CD14-positive monocyte (primary cell): Measurements from ENCODE around the gene UBE2QL1. TPM values are rescaled to one million over a fixed set of nuclear protein-coding genes. Genes with fewer than 3 reads are reported as not detected.
A peak's percentile ranks its signal among the peaks of the same experiment; 100 is the strongest.

ENCODE experiments used
- DNase-seq, 3 donors: peaks; one replicate each; pipeline ENCODE4 v3.0.0-alpha.2; 2011 to 2022
- H2AFZ ChIP-seq: 2 replicates; pipeline ENCODE4 v1.6.0; 2012; ENCODE audit warnings: mild to moderate bottlenecking, low read depth, low read length, inconsistent platforms; ENCODE audit not compliant: insufficient read depth, poor library complexity, severe bottlenecking
- H3K27ac ChIP-seq, 2 donors: 1 replicate in 1 of 2; 2 replicates in 1 of 2; pipeline ENCODE4 v1.5.1; 2012 to 2013; ENCODE audit warnings: low read length in 2 of 2, control low read depth in 1 of 2, inconsistent platforms in 1 of 2, low read depth in 1 of 2, mild to moderate bottlenecking in 1 of 2
- H3K27me3 ChIP-seq, 2 donors: one replicate each; pipeline versions ENCODE4 v1.6.0 to v1.6.1; 2011 to 2013; ENCODE audit warnings: low read length in 2 of 2; ENCODE audit not compliant: control insufficient read depth in 2 of 2, insufficient read depth in 2 of 2
- H3K36me3 ChIP-seq, 2 donors: replicated peaks in 1 of 2; 1 replicate in 1 of 2; 2 replicates in 1 of 2; pipeline versions ENCODE4 v1.5.1 to v1.6.1; 2012 to 2013; ENCODE audit warnings: low read length in 2 of 2, control low read depth in 1 of 2, inconsistent platforms in 1 of 2, mild to moderate bottlenecking in 1 of 2; ENCODE audit not compliant: insufficient read depth in 2 of 2, control insufficient read depth in 1 of 2
- H3K4me1 ChIP-seq, 2 donors: 1 replicate in 1 of 2; 2 replicates in 1 of 2; pipeline versions ENCODE4 v1.5.1 to v1.6.1; 2012 to 2013; ENCODE audit warnings: low read length in 2 of 2, control low read depth in 1 of 2, inconsistent platforms in 1 of 2, mild to moderate bottlenecking in 1 of 2, moderate library complexity in 1 of 2; ENCODE audit not compliant: insufficient read depth in 2 of 2, control insufficient read depth in 1 of 2
- H3K4me2 ChIP-seq: replicated peaks from 2 replicates; pipeline ENCODE3; 2012; ENCODE audit warnings: low read length, moderate library complexity, mild to moderate bottlenecking; ENCODE audit not compliant: poor library complexity, severe bottlenecking; ENCODE audit errors: extremely low read depth
- H3K4me3 ChIP-seq, 3 experiments: fragments of 200-600 bp in 1 of 3; sonication (generic) in 1 of 3; replicated peaks in 1 of 3; 1 replicate in 2 of 3; 2 replicates in 1 of 3; pipeline ENCODE4 v1.5.1; 2011 to 2013; ENCODE audit warnings: low read length in 3 of 3, mild to moderate bottlenecking in 3 of 3, control low read depth in 2 of 3, low read depth in 2 of 3, inconsistent platforms in 1 of 3, moderate library complexity in 1 of 3
- H3K79me2 ChIP-seq: 2 replicates; pipeline ENCODE4 v1.6.0; 2012; ENCODE audit warnings: mild to moderate bottlenecking, control low read depth, inconsistent platforms, low read length, moderate library complexity; ENCODE audit not compliant: insufficient read depth
- H3K9ac ChIP-seq: 2 replicates; pipeline ENCODE4 v1.6.0; 2017; ENCODE audit warnings: low read length, mild to moderate bottlenecking; ENCODE audit not compliant: insufficient read depth, poor library complexity, severe bottlenecking
- H3K9me3 ChIP-seq, 2 donors: replicated peaks in 1 of 2; 1 replicate in 1 of 2; 2 replicates in 1 of 2; pipeline versions ENCODE4 v1.5.1 to v1.6.1; 2012 to 2013; ENCODE audit warnings: low read length in 2 of 2, control low read depth in 1 of 2; ENCODE audit not compliant: control insufficient read depth in 1 of 2, insufficient read depth in 1 of 2
- H4K20me1 ChIP-seq: 2 replicates; pipeline ENCODE4 v1.6.0; 2012; ENCODE audit warnings: mild to moderate bottlenecking, low read length, control low read depth, moderate library complexity; ENCODE audit not compliant: insufficient read depth
- H3K27ac Mint-ChIP-seq, 7 donors: one replicate each; pipeline ENCODE4 v1.8.0; 2020; ENCODE audit warnings: mild to moderate bottlenecking in 7 of 7, mixed read lengths in 7 of 7, moderate library complexity in 6 of 7, inconsistent platforms in 2 of 7
- H3K27me3 Mint-ChIP-seq, 3 donors: one replicate each; pipeline ENCODE4 v1.8.0; 2021 to 2022; ENCODE audit warnings: low read depth in 3 of 3, mild to moderate bottlenecking in 3 of 3, mixed read lengths in 3 of 3, moderate library complexity in 3 of 3, inconsistent platforms in 1 of 3
- H3K36me3 Mint-ChIP-seq, 2 donors: one replicate each; pipeline ENCODE4 v1.8.0; 2020; ENCODE audit warnings: mixed read lengths in 2 of 2, inconsistent platforms in 1 of 2, mild to moderate bottlenecking in 1 of 2
- H3K4me1 Mint-ChIP-seq: one replicate; pipeline ENCODE4 v1.8.0; 2020; ENCODE audit warnings: mild to moderate bottlenecking, mixed read lengths
- H3K4me3 Mint-ChIP-seq, 2 donors: one replicate each; pipeline ENCODE4 v1.8.0; 2020; ENCODE audit warnings: mild to moderate bottlenecking in 2 of 2, mixed read lengths in 2 of 2, moderate library complexity in 1 of 2
- H3K9me3 Mint-ChIP-seq, 7 donors: one replicate each; pipeline ENCODE4 v1.8.0; 2020 to 2022; ENCODE audit warnings: mixed read lengths in 7 of 7, mild to moderate bottlenecking in 6 of 7, moderate library complexity in 6 of 7, inconsistent platforms in 2 of 7
- WGBS: methylation state at CpG from one replicate; pipeline ENCODE4 v1.1.5; 2013; ENCODE audit warnings: missing lambda C conversion rate; ENCODE audit not compliant: insufficient coverage; 5-methylcytosine and 5-hydroxymethylcytosine counted together
- intact Hi-C, 2 donors: fragments of 100-400 bp; cut with micrococcal nuclease; formaldehyde crosslinking; loops; one replicate each; pipeline versions ENCODE4 v1.15.0 to v1.15.1; 2023
- polyA plus RNA-seq, 3 donors: library from polyadenylated mRNA; depleted of rRNA in 1 of 3; unstranded in 2 of 3; stranded (reverse) in 1 of 3; fragments of 300-500 nt in 2 of 3; fragments of >200 nt in 1 of 3; fragmentation: Illumina TruSeq in 2 of 3; gene quantifications; 1 replicate in 2 of 3; 2 replicates in 1 of 3; pipeline ENCODE4 v1.2.3, GENCODE V29; 2012 to 2021
- TF ChIP-seq, protein P1 (sequence below): fragments of 200-600 bp; IDR thresholded peaks from one replicate; pipeline ENCODE4 v1.8.0; 2022; ENCODE audit warnings: antibody characterized with exemption, mild to moderate bottlenecking

The UBE2QL1 gene
- polyA plus RNA-seq, 3 donors = not detected

DNA sequence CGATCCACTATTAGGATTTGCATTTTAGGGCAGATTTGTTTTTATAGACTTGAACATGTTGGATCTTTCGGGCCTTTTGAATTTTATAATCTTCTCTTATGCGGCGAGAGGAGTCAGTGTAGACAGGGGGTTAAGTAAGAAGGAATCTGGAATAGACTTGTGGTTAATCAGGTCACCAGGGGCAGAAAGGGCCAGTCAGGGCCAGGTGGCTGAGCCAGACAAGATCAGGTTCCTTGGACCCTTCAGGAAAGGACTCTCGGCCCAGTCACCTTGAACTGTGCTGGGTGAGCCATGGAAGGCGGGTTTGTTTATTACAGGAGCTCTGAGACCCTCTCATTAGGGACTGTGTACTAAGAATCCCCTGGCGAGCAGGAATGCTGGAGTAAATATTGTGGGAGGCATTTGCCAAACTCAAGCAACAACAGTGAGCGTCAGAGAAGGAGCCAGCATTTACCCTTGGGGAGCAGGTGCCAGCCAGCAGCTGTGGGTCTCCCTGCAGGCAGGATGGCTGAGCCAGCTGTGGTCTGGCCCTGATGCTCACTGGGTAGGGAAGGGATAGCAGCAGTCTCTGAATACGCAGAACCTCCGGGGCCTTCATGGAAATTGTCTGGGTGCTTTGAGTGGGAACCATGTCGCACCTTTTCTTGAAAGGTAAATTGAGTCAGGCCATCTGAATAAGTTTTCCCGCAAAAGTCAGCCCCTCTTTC is 79.2 kb downstream of the UBE2QL1 start:
- no peak overlapping the region for H3K4me2 ChIP-seq
- no peak for DNase-seq

DNA sequence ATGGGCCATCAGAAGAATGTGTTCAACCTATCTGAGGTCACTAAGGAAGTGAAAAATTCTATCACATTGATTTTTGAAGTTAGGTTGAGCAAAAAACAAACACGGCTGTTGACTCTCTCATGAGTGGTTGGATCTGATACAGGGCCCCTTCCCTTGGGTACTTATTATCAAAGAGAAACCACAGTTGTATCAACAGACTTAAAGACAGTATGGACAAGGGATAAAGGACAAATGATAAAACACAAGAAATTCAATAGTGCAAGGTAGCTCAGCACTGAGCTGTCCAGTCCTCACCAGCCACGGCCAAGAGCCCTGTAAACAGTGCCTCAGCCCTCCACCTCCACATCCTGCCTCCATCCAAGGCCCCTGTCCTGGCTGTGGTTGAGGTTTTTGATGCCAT is 86.9 kb downstream of the UBE2QL1 start:
- Mint-ChIP-seq H3K4me1 (no peaks in the 10 kb centered on the region), H3K9me3 (peaks cover 0 to 7% (median 3%) of the 10 kb centered on the region in 7 donors), H3K36me3 (no peaks in the 10 kb centered on the region), H3K4me3 (no peak overlapping the region), H3K27me3 (peaks cover 0 to 9% (median 3%) of the 10 kb centered on the region in 3 donors), H3K27ac (peak overlapping the region in 1 of 7 donors; percentile 12)
- no peaks in the 10 kb centered on the region for H4K20me1 ChIP-seq
- DNase-seq = no peak
- no peak overlapping the region for H2AFZ ChIP-seq
- no peaks in the 10 kb centered on the region for H3K4me1 ChIP-seq
- WGBS = 89% methylated on average over 1 of the region's 2 CpGs
- H3K9me3 ChIP-seq = no peaks in the 10 kb centered on the region
- intact Hi-C loops = no loop called here
- no peaks in the 10 kb centered on the region for H3K79me2 ChIP-seq
- no peak overlapping the region for H3K4me3 ChIP-seq
- no peak overlapping the region for H3K4me2 ChIP-seq
- no peaks in the 10 kb centered on the region for H3K27me3 ChIP-seq
- no peak overlapping the region for H3K9ac ChIP-seq
- no peaks in the 10 kb centered on the region for H3K36me3 ChIP-seq
- TF ChIP-seq, protein P1, sequence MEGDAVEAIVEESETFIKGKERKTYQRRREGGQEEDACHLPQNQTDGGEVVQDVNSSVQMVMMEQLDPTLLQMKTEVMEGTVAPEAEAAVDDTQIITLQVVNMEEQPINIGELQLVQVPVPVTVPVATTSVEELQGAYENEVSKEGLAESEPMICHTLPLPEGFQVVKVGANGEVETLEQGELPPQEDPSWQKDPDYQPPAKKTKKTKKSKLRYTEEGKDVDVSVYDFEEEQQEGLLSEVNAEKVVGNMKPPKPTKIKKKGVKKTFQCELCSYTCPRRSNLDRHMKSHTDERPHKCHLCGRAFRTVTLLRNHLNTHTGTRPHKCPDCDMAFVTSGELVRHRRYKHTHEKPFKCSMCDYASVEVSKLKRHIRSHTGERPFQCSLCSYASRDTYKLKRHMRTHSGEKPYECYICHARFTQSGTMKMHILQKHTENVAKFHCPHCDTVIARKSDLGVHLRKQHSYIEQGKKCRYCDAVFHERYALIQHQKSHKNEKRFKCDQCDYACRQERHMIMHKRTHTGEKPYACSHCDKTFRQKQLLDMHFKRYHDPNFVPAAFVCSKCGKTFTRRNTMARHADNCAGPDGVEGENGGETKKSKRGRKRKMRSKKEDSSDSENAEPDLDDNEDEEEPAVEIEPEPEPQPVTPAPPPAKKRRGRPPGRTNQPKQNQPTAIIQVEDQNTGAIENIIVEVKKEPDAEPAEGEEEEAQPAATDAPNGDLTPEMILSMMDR = no peak
- H3K27ac ChIP-seq = no peak overlapping the region

More for the DNA sequence above, 79.2 kb downstream of the UBE2QL1 start:
- Mint-ChIP-seq H3K27me3 (peaks cover 2 to 11% (median 6%) of the 10 kb centered on the region in 3 donors), H3K36me3 (no peaks in the 10 kb centered on the region), H3K27ac (no peak overlapping the region), H3K4me1 (no peaks in the 10 kb centered on the region), H3K9me3 (peaks cover 0 to 4% (median 0%) of the 10 kb centered on the region in 7 donors), H3K4me3 (no peak overlapping the region)
- H3K4me1 ChIP-seq = no peaks in the 10 kb centered on the region
- intact Hi-C loops = no loop called here
- H3K27ac ChIP-seq = no peak overlapping the region
- TF ChIP-seq, protein P1 = no peak
- no peak overlapping the region for H3K4me3 ChIP-seq
- no peaks in the 10 kb centered on the region for H3K9me3 ChIP-seq
- WGBS = 94% methylated on average over 9 of the region's 12 CpGs
- H3K79me2 ChIP-seq = no peaks in the 10 kb centered on the region
- H3K36me3 ChIP-seq = no peaks in the 10 kb centered on the region
- no peak overlapping the region for H2AFZ ChIP-seq
- H3K9ac ChIP-seq = no peak overlapping the region
- no peaks in the 10 kb centered on the region for H3K27me3 ChIP-seq
- H4K20me1 ChIP-seq = no peaks in the 10 kb centered on the region
